ENCODE data around the gene NABP1. TPM values are rescaled to one million over a fixed set of nuclear protein-coding genes. Genes with fewer than 3 reads are reported as not detected.
A peak's percentile ranks its signal among the peaks of the same experiment; 100 is the strongest.

The NABP1 gene
- total and polyA plus RNA-seq, 10 of the 15 experiments (the other 5 are each of a cell fraction or from before 2014, with no cell fraction given): 22.9 to 65.7 (median 39.9) TPM

DNA sequence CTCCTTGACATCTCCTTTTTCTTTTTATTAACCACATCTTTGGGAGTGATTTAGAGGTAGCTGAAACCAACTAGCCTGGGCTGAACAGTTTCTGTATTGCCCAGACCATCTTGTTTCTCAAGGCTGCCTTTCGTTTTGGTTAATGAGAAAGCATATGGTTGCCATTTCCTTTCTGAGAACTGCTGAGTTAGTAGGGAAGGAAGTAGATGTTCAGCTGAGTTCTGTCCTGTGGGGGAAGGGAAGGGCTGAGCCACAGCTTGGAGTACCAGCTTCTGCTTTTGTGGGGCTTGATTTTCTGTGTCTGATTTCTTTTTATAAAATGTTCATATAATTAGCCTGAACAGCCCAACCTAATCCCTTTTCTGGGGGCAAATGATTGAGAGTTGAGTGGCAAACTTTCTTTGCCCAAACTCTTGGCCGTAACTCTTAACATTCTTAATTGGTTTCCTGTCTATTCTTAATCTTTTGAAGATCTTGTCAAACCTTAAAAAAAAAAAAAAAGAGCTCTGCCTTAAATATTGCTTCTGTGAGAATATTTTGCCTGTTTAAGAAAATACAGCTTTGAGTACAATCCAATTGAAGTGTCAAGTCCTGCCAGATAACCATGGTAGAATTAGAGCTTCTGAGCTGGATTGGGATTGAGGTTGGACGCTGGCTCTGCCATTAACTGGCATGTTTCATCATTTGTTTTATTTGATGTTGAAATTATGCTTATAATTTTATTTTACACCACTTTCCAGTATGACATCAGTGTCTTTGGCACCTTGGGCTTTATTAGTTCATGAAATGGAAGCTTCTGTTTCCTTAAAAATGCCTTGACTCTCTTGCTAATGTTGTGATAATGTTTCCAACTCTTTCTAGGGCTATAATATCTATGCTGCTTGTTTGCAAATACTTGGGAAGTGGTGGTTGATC lies 1.9 kb upstream of the NABP1 start (continued):
- TF ChIP-seq, protein P1, sequence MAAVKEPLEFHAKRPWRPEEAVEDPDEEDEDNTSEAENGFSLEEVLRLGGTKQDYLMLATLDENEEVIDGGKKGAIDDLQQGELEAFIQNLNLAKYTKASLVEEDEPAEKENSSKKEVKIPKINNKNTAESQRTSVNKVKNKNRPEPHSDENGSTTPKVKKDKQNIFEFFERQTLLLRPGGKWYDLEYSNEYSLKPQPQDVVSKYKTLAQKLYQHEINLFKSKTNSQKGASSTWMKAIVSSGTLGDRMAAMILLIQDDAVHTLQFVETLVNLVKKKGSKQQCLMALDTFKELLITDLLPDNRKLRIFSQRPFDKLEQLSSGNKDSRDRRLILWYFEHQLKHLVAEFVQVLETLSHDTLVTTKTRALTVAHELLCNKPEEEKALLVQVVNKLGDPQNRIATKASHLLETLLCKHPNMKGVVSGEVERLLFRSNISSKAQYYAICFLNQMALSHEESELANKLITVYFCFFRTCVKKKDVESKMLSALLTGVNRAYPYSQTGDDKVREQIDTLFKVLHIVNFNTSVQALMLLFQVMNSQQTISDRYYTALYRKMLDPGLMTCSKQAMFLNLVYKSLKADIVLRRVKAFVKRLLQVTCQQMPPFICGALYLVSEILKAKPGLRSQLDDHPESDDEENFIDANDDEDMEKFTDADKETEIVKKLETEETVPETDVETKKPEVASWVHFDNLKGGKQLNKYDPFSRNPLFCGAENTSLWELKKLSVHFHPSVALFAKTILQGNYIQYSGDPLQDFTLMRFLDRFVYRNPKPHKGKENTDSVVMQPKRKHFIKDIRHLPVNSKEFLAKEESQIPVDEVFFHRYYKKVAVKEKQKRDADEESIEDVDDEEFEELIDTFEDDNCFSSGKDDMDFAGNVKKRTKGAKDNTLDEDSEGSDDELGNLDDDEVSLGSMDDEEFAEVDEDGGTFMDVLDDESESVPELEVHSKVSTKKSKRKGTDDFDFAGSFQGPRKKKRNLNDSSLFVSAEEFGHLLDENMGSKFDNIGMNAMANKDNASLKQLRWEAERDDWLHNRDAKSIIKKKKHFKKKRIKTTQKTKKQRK (IDR thresholded peaks at IDR 0.05; ENCODE audit: low read depth, low read length): no peak
- no peak for TF ChIP-seq TCF7 (IDR thresholded peaks at IDR 0.05; ENCODE audit: borderline replicate concordance)
- no peak for TF ChIP-seq HDAC2 (IDR thresholded peaks at IDR 0.05)
- TF ChIP-seq MYB (IDR thresholded peaks at IDR 0.05; ENCODE audit: borderline replicate concordance, low read depth, low read length): no peak
- TF ChIP-seq, protein P2, sequence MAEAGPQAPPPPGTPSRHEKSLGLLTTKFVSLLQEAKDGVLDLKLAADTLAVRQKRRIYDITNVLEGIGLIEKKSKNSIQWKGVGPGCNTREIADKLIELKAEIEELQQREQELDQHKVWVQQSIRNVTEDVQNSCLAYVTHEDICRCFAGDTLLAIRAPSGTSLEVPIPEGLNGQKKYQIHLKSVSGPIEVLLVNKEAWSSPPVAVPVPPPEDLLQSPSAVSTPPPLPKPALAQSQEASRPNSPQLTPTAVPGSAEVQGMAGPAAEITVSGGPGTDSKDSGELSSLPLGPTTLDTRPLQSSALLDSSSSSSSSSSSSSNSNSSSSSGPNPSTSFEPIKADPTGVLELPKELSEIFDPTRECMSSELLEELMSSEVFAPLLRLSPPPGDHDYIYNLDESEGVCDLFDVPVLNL (IDR thresholded peaks at IDR 0.05; ENCODE audit: low read depth, low read length): no peak
- TF ChIP-seq PML (IDR thresholded peaks at IDR 0.05; ENCODE audit: low read length): peak; percentile 82
- peak; percentile 85 for TF ChIP-seq BCL11A (IDR thresholded peaks at IDR 0.05; ENCODE audit: low read depth, low read length)
- no peak for TF ChIP-seq EZH2 (IDR thresholded peaks at IDR 0.05; ENCODE audit: borderline replicate concordance, control insufficient read depth, low read depth, low read length)
- TF ChIP-seq JUNB (IDR thresholded peaks at IDR 0.05): peak; percentile 46; the same call in 1 of the 2 replicates
- peak; percentile 37 to 54; a peak in 2 of 4 replicates for TF ChIP-seq EP300 (IDR thresholded peaks at IDR 0.05; ENCODE audit: borderline replicate concordance in 1 of 2, control insufficient read depth in 1 of 2, low read depth in 2 of 2, low read length in 2 of 2)
- 0 out of 2 replicates have a peak, but pooled peaks have one; percentile 19 for TF ChIP-seq SREBF2 (IDR thresholded peaks at IDR 0.05; ENCODE audit: low read length)
- TF ChIP-seq, protein P3, sequence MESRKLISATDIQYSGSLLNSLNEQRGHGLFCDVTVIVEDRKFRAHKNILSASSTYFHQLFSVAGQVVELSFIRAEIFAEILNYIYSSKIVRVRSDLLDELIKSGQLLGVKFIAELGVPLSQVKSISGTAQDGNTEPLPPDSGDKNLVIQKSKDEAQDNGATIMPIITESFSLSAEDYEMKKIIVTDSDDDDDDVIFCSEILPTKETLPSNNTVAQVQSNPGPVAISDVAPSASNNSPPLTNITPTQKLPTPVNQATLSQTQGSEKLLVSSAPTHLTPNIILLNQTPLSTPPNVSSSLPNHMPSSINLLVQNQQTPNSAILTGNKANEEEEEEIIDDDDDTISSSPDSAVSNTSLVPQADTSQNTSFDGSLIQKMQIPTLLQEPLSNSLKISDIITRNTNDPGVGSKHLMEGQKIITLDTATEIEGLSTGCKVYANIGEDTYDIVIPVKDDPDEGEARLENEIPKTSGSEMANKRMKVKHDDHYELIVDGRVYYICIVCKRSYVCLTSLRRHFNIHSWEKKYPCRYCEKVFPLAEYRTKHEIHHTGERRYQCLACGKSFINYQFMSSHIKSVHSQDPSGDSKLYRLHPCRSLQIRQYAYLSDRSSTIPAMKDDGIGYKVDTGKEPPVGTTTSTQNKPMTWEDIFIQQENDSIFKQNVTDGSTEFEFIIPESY (IDR thresholded peaks at IDR 0.05): no peak
- no peak for TF ChIP-seq GATAD2B (conservative IDR thresholded peaks at IDR 0.05; ENCODE audit: low read depth)
- peak; percentile 59; the same call in 1 of the 2 replicates for TF ChIP-seq TAF1 (IDR thresholded peaks at IDR 0.05; ENCODE audit: borderline replicate concordance, low read depth, low read length)
- TF ChIP-seq POU2F2 (IDR thresholded peaks at IDR 0.05; ENCODE audit: borderline replicate concordance, low read depth, low read length): peak; percentile 78; the same call in 1 of the 3 replicates
- TF ChIP-seq BMI1 (IDR thresholded peaks at IDR 0.05; ENCODE audit: borderline replicate concordance): no peak
- peak; percentile 60 for TF ChIP-seq GABPA (IDR thresholded peaks at IDR 0.05; ENCODE audit: low read depth)
- TF ChIP-seq TCF12 (IDR thresholded peaks at IDR 0.05; ENCODE audit: low read depth, low read length): peak; percentile 76
- TF ChIP-seq NR2F1 (conservative IDR thresholded peaks at IDR 0.05): no peak
- no peak for TF ChIP-seq RELA (IDR thresholded peaks at IDR 0.05; ENCODE audit: borderline replicate concordance, partially characterized antibody)
- peak; percentile 86 for TF ChIP-seq PAX5 (IDR thresholded peaks at IDR 0.05; ENCODE audit: borderline replicate concordance, low read depth, low read length)
- TF ChIP-seq POLR2AphosphoS5 (IDR thresholded peaks at IDR 0.05; ENCODE audit: low read length): no peak
- TF ChIP-seq JUND (IDR thresholded peaks at IDR 0.05; ENCODE audit: low read depth, low read length): no peak
